Uterus (tissue), 2 donors: ENCODE measurements around the gene BLMH.

Experiments
- CTCF ChIP-seq, 4 experiments: fragments of 200-600 bp in 2 of 4; fragments of 450-650 bp in 2 of 4; sonication (generic) in 2 of 4; IDR thresholded peaks; one replicate each; pipeline ENCODE4 v1.5.1; 2016 to 2019; ENCODE audit warnings: antibody characterized with exemption in 4 of 4, mild to moderate bottlenecking in 2 of 4, moderate library complexity in 1 of 4
- POLR2A ChIP-seq, 2 donors: fragments of 450-650 bp; IDR thresholded peaks; one replicate each; pipeline ENCODE4 v1.6.1; 2016; ENCODE audit warnings: antibody characterized with exemption in 2 of 2, mild to moderate bottlenecking in 1 of 2, moderate library complexity in 1 of 2

GRCh38 chr17:30302241-30302640 lies 10.5 kb upstream of the BLMH start:
- TF ChIP-seq CTCF (IDR thresholded peaks at IDR 0.05) (no peak), POLR2A (IDR thresholded peaks at IDR 0.05) (no peak)
